WTC11 (cell line): ENCODE results near the gene ARHGAP15.

Source experiments
- CREB1 ChIP-seq: sonication (generic); formaldehyde crosslinking; IDR thresholded peaks from 2 replicates; pipeline ENCODE4 v1.8.0; 2023; ENCODE audit warnings: mild to moderate bottlenecking, missing genetic modification reagents
- ESRRA ChIP-seq: sonication (generic); formaldehyde crosslinking; IDR thresholded peaks from 2 replicates; pipeline ENCODE4 v1.8.1; 2022; ENCODE audit warnings: mild to moderate bottlenecking, missing genetic modification reagents, borderline replicate concordance
- FOXJ3 ChIP-seq: sonication (generic); formaldehyde crosslinking; IDR thresholded peaks from 2 replicates; pipeline ENCODE4 v1.9.0; 2021; ENCODE audit warnings: missing genetic modification reagents, mild to moderate bottlenecking, borderline replicate concordance
- JUN ChIP-seq: sonication (generic); formaldehyde crosslinking; IDR thresholded peaks from 2 replicates; pipeline ENCODE4 v1.8.0; 2023; ENCODE audit warnings: mild to moderate bottlenecking, missing genetic modification reagents
- SMAD3 ChIP-seq: sonication (generic); formaldehyde crosslinking; IDR thresholded peaks from 2 replicates; pipeline ENCODE4 v1.8.0; 2022; ENCODE audit warnings: missing genetic modification reagents, mild to moderate bottlenecking, borderline replicate concordance
- TF ChIP-seq, protein P1 (sequence below): sonication (generic); formaldehyde crosslinking; IDR thresholded peaks from 2 replicates; pipeline ENCODE4 v1.8.1; 2022; ENCODE audit warnings: low read depth, missing genetic modification reagents, borderline replicate concordance
- TF ChIP-seq, protein P2 (sequence below): fragments of 200-600 bp; IDR thresholded peaks from 2 replicates; pipeline ENCODE4 v1.8.0; 2022; ENCODE audit warnings: antibody characterized with exemption
- TF ChIP-seq, protein P3 (sequence below): sonication (generic); formaldehyde crosslinking; IDR thresholded peaks from 2 replicates; pipeline ENCODE4 v1.8.1; 2023; ENCODE audit warnings: mild to moderate bottlenecking, missing genetic modification reagents, moderate library complexity
- TF ChIP-seq, protein P4 (sequence below): sonication (generic); formaldehyde crosslinking; IDR thresholded peaks from 2 replicates; pipeline ENCODE4 v1.8.0; 2023; ENCODE audit warnings: missing genetic modification reagents
- TF ChIP-seq, protein P5 (sequence below): sonication (generic); formaldehyde crosslinking; IDR thresholded peaks from 2 replicates; pipeline ENCODE4 v1.8.0; 2022; ENCODE audit warnings: mild to moderate bottlenecking, missing genetic modification reagents

DNA sequence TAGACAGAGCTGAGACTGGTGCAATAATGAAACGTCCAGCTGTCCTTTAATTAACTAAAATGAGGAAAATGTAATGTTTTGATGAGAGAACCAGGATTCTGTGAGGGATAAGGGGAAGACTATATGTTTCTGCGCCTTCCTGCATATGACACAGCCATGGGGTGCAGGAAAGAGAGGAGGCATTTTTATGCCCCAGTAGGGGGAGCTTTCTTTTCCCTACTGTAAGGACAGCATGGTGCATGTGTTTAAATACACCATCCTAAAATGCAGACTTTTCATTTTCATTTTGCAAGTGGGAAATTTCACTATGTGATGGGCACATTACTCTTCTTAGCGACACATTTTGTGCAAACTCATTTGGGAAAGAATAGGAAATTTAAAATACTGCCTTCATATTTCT lies 446.1 kb downstream of the ARHGAP15 start:
- TF ChIP-seq ESRRA (CRISPR knock-in tag): no peak
- TF ChIP-seq, protein P1, sequence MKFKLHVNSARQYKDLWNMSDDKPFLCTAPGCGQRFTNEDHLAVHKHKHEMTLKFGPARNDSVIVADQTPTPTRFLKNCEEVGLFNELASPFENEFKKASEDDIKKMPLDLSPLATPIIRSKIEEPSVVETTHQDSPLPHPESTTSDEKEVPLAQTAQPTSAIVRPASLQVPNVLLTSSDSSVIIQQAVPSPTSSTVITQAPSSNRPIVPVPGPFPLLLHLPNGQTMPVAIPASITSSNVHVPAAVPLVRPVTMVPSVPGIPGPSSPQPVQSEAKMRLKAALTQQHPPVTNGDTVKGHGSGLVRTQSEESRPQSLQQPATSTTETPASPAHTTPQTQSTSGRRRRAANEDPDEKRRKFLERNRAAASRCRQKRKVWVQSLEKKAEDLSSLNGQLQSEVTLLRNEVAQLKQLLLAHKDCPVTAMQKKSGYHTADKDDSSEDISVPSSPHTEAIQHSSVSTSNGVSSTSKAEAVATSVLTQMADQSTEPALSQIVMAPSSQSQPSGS (CRISPR knock-in tag): no peak
- TF ChIP-seq, protein P2, sequence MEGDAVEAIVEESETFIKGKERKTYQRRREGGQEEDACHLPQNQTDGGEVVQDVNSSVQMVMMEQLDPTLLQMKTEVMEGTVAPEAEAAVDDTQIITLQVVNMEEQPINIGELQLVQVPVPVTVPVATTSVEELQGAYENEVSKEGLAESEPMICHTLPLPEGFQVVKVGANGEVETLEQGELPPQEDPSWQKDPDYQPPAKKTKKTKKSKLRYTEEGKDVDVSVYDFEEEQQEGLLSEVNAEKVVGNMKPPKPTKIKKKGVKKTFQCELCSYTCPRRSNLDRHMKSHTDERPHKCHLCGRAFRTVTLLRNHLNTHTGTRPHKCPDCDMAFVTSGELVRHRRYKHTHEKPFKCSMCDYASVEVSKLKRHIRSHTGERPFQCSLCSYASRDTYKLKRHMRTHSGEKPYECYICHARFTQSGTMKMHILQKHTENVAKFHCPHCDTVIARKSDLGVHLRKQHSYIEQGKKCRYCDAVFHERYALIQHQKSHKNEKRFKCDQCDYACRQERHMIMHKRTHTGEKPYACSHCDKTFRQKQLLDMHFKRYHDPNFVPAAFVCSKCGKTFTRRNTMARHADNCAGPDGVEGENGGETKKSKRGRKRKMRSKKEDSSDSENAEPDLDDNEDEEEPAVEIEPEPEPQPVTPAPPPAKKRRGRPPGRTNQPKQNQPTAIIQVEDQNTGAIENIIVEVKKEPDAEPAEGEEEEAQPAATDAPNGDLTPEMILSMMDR: peak; percentile 39; the same call in 1 of the 2 replicates
- TF ChIP-seq CREB1 (CRISPR knock-in tag): no peak
- TF ChIP-seq, protein P3, sequence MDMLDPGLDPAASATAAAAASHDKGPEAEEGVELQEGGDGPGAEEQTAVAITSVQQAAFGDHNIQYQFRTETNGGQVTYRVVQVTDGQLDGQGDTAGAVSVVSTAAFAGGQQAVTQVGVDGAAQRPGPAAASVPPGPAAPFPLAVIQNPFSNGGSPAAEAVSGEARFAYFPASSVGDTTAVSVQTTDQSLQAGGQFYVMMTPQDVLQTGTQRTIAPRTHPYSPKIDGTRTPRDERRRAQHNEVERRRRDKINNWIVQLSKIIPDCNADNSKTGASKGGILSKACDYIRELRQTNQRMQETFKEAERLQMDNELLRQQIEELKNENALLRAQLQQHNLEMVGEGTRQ: no peak
- TF ChIP-seq, protein P4, sequence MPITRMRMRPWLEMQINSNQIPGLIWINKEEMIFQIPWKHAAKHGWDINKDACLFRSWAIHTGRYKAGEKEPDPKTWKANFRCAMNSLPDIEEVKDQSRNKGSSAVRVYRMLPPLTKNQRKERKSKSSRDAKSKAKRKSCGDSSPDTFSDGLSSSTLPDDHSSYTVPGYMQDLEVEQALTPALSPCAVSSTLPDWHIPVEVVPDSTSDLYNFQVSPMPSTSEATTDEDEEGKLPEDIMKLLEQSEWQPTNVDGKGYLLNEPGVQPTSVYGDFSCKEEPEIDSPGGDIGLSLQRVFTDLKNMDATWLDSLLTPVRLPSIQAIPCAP: no peak
- no peak for TF ChIP-seq FOXJ3 (CRISPR knock-in tag)
- TF ChIP-seq JUN (CRISPR knock-in tag): no peak
- TF ChIP-seq SMAD3: no peak
- TF ChIP-seq, protein P5, sequence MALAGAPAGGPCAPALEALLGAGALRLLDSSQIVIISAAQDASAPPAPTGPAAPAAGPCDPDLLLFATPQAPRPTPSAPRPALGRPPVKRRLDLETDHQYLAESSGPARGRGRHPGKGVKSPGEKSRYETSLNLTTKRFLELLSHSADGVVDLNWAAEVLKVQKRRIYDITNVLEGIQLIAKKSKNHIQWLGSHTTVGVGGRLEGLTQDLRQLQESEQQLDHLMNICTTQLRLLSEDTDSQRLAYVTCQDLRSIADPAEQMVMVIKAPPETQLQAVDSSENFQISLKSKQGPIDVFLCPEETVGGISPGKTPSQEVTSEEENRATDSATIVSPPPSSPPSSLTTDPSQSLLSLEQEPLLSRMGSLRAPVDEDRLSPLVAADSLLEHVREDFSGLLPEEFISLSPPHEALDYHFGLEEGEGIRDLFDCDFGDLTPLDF: no peak
